NCI-H524 treated with DMSO at 0.1 percent for 48 hours (cell line): Measurements from ENCODE around the gene ARHGDIG.
"Not testable (repeated sequence)": the region's sequence is repeated elsewhere in the genome, so short reads cannot be mapped to it uniquely, and the experiment has no call there.

ENCODE experiments used
- DNase-seq: peaks from one replicate; lab custom pipeline; 2025; lab: John Stamatoyannopoulos, UW

ARHGDIG gene

GRCh38 chr16:280552-280951, at the start of gene ARHGDIG:
Gene ARHGDIG (plus strand): TSS chr16:280591. CDS start chr16:280681, 90 bp downstream.
- no peak for DNase-seq

- DNase-seq, result no peak
Observed at GRCh38 chr16:230949-231348, 49.4 kb upstream of the ARHGDIG start.

GRCh38 chr16:234468-235305, 45.7 kb upstream of the ARHGDIG start, which contains the start of gene FAM234A:
Gene FAM234A (plus strand): TSS chr16:234821. CDS start chr16:254414, 19,593 bp downstream.
- peak; percentile 69 for DNase-seq

GRCh38 chr16:239948-240277, 40.5 kb upstream of the ARHGDIG start:
- DNase-seq, result no peak

- DNase-seq, result no peak
Observed at GRCh38 chr16:240559-240958, 39.8 kb upstream of the ARHGDIG start.

GRCh38 chr16:242281-242680, 38.1 kb upstream of the ARHGDIG start:
- DNase-seq, result no peak

- no peak for DNase-seq
Observed at GRCh38 chr16:243348-243747, 37.0 kb upstream of the ARHGDIG start.

GRCh38 chr16:245105-245504, 35.3 kb upstream of the ARHGDIG start:
- no peak for DNase-seq

GRCh38 chr16:247027-247426, 33.4 kb upstream of the ARHGDIG start:
- no peak for DNase-seq

- DNase-seq, result no peak
Observed at GRCh38 chr16:249431-249830, 31.0 kb upstream of the ARHGDIG start.

- no peak for DNase-seq
Observed at GRCh38 chr16:252366-253337, 27.7 kb upstream of the ARHGDIG start.

GRCh38 chr16:253833-254232, 26.6 kb upstream of the ARHGDIG start:
- no peak for DNase-seq

GRCh38 chr16:254461-254860, 25.9 kb upstream of the ARHGDIG start:
- no peak for DNase-seq

GRCh38 chr16:255183-255582, 25.2 kb upstream of the ARHGDIG start:
- DNase-seq, result no peak

GRCh38 chr16:258091-258490, 22.3 kb upstream of the ARHGDIG start:
- not testable (repeated sequence) for DNase-seq

- DNase-seq, result no peak
Observed at GRCh38 chr16:259226-259625, 21.2 kb upstream of the ARHGDIG start.

GRCh38 chr16:259814-260253, 20.6 kb upstream of the ARHGDIG start:
- no peak for DNase-seq

- DNase-seq, result no peak
Observed at GRCh38 chr16:260326-260725, 20.1 kb upstream of the ARHGDIG start.

GRCh38 chr16:261031-261691, 19.2 kb upstream of the ARHGDIG start:
- DNase-seq, result peak; percentile 65

GRCh38 chr16:262121-262745, 18.2 kb upstream of the ARHGDIG start:
- DNase-seq, result no peak

- no peak for DNase-seq
Observed at GRCh38 chr16:263182-263774, 17.1 kb upstream of the ARHGDIG start.
